H1 (cell line): ENCODE measurements around the gene ZNF726. TPM values are rescaled to one million over a fixed set of nuclear protein-coding genes. Genes with fewer than 3 reads are reported as not detected.

Source experiments
- CTCF ChIA-PET: fragments of 300-600 bp; sonication (Branson Sonifier 250); formaldehyde crosslinking; loops from one replicate; lab custom pipeline; 2021; ENCODE audit not compliant: partially characterized antibody; lab: Charles Lee
- POLR2A ChIA-PET: fragments of 300-600 bp; sonication (Branson Sonifier 250); formaldehyde crosslinking; loops from one replicate; lab custom pipeline; 2021; ENCODE audit warnings: inconsistent platforms; ENCODE audit not compliant: partially characterized antibody; lab: Charles Lee
- DNase-seq, 2 experiments: peaks; one replicate each; pipeline versions ENCODE4 v3.0.0 to v3.0.0-alpha.2; 2010 to 2022; ENCODE audit warnings: low spot score in 2 of 2, low read depth in 1 of 2, mixed read lengths in 1 of 2
- FAIRE-seq: peaks from 2 replicates; lab custom pipeline; 2011; peaks lifted over from hg19 to GRCh38; lab: Jason Lieb, UNC
- H2AFZ ChIP-seq: 2 replicates; pipeline ENCODE4 v1.8.1; 2012; ENCODE audit warnings: low read length, inconsistent platforms
- H2AK5ac ChIP-seq: 2 replicates; pipeline ENCODE4 v1.6.1; 2013; ENCODE audit warnings: low read depth, low read length
- H2BK120ac ChIP-seq: replicated peaks from 2 replicates; pipeline ENCODE3; 2013; ENCODE audit warnings: low read depth, low read length, inconsistent platforms
- H2BK12ac ChIP-seq: 2 replicates; pipeline ENCODE4 v1.6.1; 2013; ENCODE audit warnings: low read depth, low read length
- H2BK15ac ChIP-seq: 2 replicates; pipeline ENCODE4 v1.6.1; 2013; ENCODE audit warnings: low read length
- H2BK20ac ChIP-seq: 2 replicates; pipeline ENCODE4 v1.6.1; 2013; ENCODE audit warnings: low read length
- H2BK5ac ChIP-seq: 2 replicates; pipeline ENCODE4 v1.6.1; 2013; ENCODE audit warnings: low read depth, low read length
- H3K14ac ChIP-seq: 2 replicates; pipeline ENCODE4 v1.6.1; 2013; ENCODE audit warnings: inconsistent platforms; ENCODE audit not compliant: insufficient read length
- H3K18ac ChIP-seq: 2 replicates; pipeline ENCODE4 v1.6.1; 2013; ENCODE audit warnings: low read length; ENCODE audit errors: extremely low read depth
- H3K23ac ChIP-seq: 2 replicates; pipeline ENCODE4 v1.6.1; 2013; ENCODE audit warnings: inconsistent platforms; ENCODE audit not compliant: insufficient read length
- H3K23me2 ChIP-seq: 2 replicates; pipeline ENCODE4 v1.6.1; 2013; ENCODE audit warnings: low read depth, low read length
- H3K27ac ChIP-seq: 2 replicates; pipeline ENCODE4 v1.6.1; 2011; ENCODE audit warnings: low read depth, low read length, inconsistent platforms
- H3K27me3 ChIP-seq, 4 experiments: replicated peaks in 1 of 4; 1 replicate in 1 of 4; 2 replicates in 3 of 4; pipeline versions ENCODE4 v1.6.1 to v1.8.1; 2011 to 2013; ENCODE audit warnings: low read length in 3 of 4, mild to moderate bottlenecking in 3 of 4, inconsistent platforms in 2 of 4, mixed read lengths in 2 of 4, moderate library complexity in 1 of 4; ENCODE audit not compliant: control insufficient read depth in 3 of 4, insufficient read depth in 3 of 4; ENCODE audit errors: extremely low read depth in 1 of 4
- H3K36me3 ChIP-seq, 4 experiments: 2 replicates each; pipeline versions ENCODE4 v1.6.1 to v1.8.1; 2011 to 2013; ENCODE audit warnings: mild to moderate bottlenecking in 4 of 4, low read length in 3 of 4, moderate library complexity in 2 of 4, control low read depth in 1 of 4, inconsistent platforms in 1 of 4; ENCODE audit not compliant: insufficient read depth in 4 of 4, control insufficient read depth in 2 of 4
- H3K4ac ChIP-seq: replicated peaks from 2 replicates; pipeline ENCODE3; 2013; ENCODE audit warnings: low read length, low read depth, mixed read lengths, inconsistent platforms; ENCODE audit not compliant: insufficient read length
- H3K4me1 ChIP-seq, 4 experiments: replicated peaks in 1 of 4; 1 replicate in 1 of 4; 2 replicates in 3 of 4; pipeline versions ENCODE4 v1.6.1 to v1.8.1; 2011 to 2013; ENCODE audit warnings: low read length in 3 of 4, inconsistent platforms in 2 of 4, mixed read lengths in 1 of 4; ENCODE audit not compliant: insufficient read depth in 4 of 4, control insufficient read depth in 3 of 4
- H3K4me2 ChIP-seq, 2 experiments: 2 replicates each; pipeline versions ENCODE4 v1.6.1 to v1.8.1; 2011 to 2013; ENCODE audit warnings: low read depth in 2 of 2, low read length in 2 of 2, control low read depth in 1 of 2, inconsistent platforms in 1 of 2, mild to moderate bottlenecking in 1 of 2; ENCODE audit not compliant: insufficient read depth in 1 of 2
- H3K4me3 ChIP-seq, 4 experiments: fragments of 200-600, 300-600 bp in 1 of 4; sonication (generic), shearing (Covaris generic), sonication (Bioruptor Twin) in 1 of 4; 2 replicates each; pipeline versions ENCODE4 v1.5.1 to v1.8.1; 2011 to 2016; ENCODE audit warnings: low read length in 4 of 4, low read depth in 3 of 4, control low read depth in 2 of 4, inconsistent platforms in 2 of 4, mild to moderate bottlenecking in 2 of 4, mixed read lengths in 1 of 4, moderate library complexity in 1 of 4; ENCODE audit not compliant: insufficient read depth in 2 of 4; ENCODE audit errors: extremely low read depth in 1 of 4
- H3K56ac ChIP-seq: replicated peaks from 2 replicates; pipeline ENCODE3; 2013; ENCODE audit warnings: low read depth, mild to moderate bottlenecking, mixed read lengths, low read length, inconsistent platforms; ENCODE audit not compliant: insufficient read length
- H3K79me1 ChIP-seq: 2 replicates; pipeline ENCODE4 v1.6.1; 2013; ENCODE audit warnings: low read depth, low read length, control low read depth
- H3K79me2 ChIP-seq, 2 experiments: 2 replicates each; pipeline versions ENCODE4 v1.6.1 to v1.8.1; 2012 to 2013; ENCODE audit warnings: low read length in 2 of 2, mild to moderate bottlenecking in 2 of 2, inconsistent platforms in 1 of 2; ENCODE audit not compliant: insufficient read depth in 2 of 2, control insufficient read depth in 1 of 2
- H3K9ac ChIP-seq, 4 experiments: replicated peaks in 1 of 4; 1 replicate in 1 of 4; 2 replicates in 3 of 4; pipeline versions ENCODE4 v1.6.1 to v1.8.1; 2011 to 2013; ENCODE audit warnings: low read depth in 3 of 4, low read length in 3 of 4, control low read depth in 2 of 4, mild to moderate bottlenecking in 2 of 4, moderate library complexity in 2 of 4, inconsistent platforms in 1 of 4; ENCODE audit errors: extremely low read depth in 1 of 4
- H3K9me3 ChIP-seq, 2 experiments: 2 replicates each; pipeline versions ENCODE4 v1.6.1 to v1.8.1; 2012 to 2013; ENCODE audit warnings: mild to moderate bottlenecking in 2 of 2, moderate library complexity in 2 of 2, control low read depth in 1 of 2, inconsistent platforms in 1 of 2, low read depth in 1 of 2, low read length in 1 of 2, mixed read lengths in 1 of 2; ENCODE audit not compliant: insufficient read depth in 2 of 2
- H4K20me1 ChIP-seq, 2 experiments: replicated peaks in 1 of 2; 2 replicates each; pipeline versions ENCODE3 to v1.8.1; 2011 to 2013; ENCODE audit warnings: inconsistent platforms in 2 of 2, low read length in 2 of 2, mild to moderate bottlenecking in 1 of 2; ENCODE audit not compliant: insufficient read depth in 2 of 2, control insufficient read depth in 1 of 2
- H4K5ac ChIP-seq: 2 replicates; pipeline ENCODE4 v1.6.1; 2013; ENCODE audit warnings: low read length, low read depth, mixed read lengths, inconsistent platforms; ENCODE audit not compliant: insufficient read length
- H4K8ac ChIP-seq: 2 replicates; pipeline ENCODE4 v1.8.0; 2013; ENCODE audit warnings: mild to moderate bottlenecking, moderate library complexity, low read length, inconsistent platforms; ENCODE audit not compliant: insufficient read depth; ENCODE audit errors: extremely low read depth
- H4K91ac ChIP-seq: replicated peaks from 2 replicates; pipeline ENCODE3; 2013; ENCODE audit warnings: low read length, mixed read lengths, inconsistent platforms; ENCODE audit not compliant: insufficient read length
- BACH1 ChIP-seq: IDR thresholded peaks from 2 replicates; pipeline ENCODE4 v1.6.1; 2012; ENCODE audit warnings: low read length, improper control_type of control experiment
- GTF2F1 ChIP-seq: IDR thresholded peaks from 2 replicates; pipeline ENCODE4 v1.6.1; 2012; ENCODE audit warnings: low read depth, low read length, improper control_type of control experiment, borderline replicate concordance
- JUN ChIP-seq: IDR thresholded peaks from 2 replicates; pipeline ENCODE4 v1.6.1; 2011; ENCODE audit warnings: low read depth, mild to moderate bottlenecking, improper control_type of control experiment, low read length
- KDM1A ChIP-seq: fragments of 200-600, 300-600 bp; sonication (generic); IDR thresholded peaks from 2 replicates; pipeline ENCODE4 v1.7.1; 2016; ENCODE audit warnings: mild to moderate bottlenecking, low read length, borderline replicate concordance
- NRF1 ChIP-seq: IDR thresholded peaks from 2 replicates; pipeline ENCODE4 v1.6.1; 2011; ENCODE audit warnings: mild to moderate bottlenecking, low read depth, low read length, improper control_type of control experiment
- WGBS, 2 experiments: shearing (Covaris generic) in 1 of 2; methylation state at CpG; one replicate each; pipeline versions ENCODE4 v1.1.6 to v1.1.7; 2013 to 2015; ENCODE audit warnings: low lambda C conversion rate in 2 of 2, mixed read lengths in 2 of 2, inconsistent platforms in 1 of 2, low coverage in 1 of 2, missing lambda C conversion rate in 1 of 2; ENCODE audit not compliant: insufficient replicate concordance in 2 of 2, insufficient coverage in 1 of 2, insufficient read length in 1 of 2; ENCODE audit errors: extremely low coverage in 1 of 2, missing lambda C conversion rate in 1 of 2; 5-methylcytosine and 5-hydroxymethylcytosine counted together
- polyA plus RNA-seq, 7 experiments: library from polyadenylated mRNA; depleted of rRNA in 3 of 7; stranded (reverse) in 5 of 7; unstranded in 2 of 7; fragments of >200 nt in 5 of 7; fragments of 200-250 nt in 2 of 7; gene quantifications; 1 replicate in 5 of 7; 2 replicates in 1 of 7; 4 replicates in 1 of 7; pipeline versions ENCODE4 v1.2.1 to v1.2.3, GENCODE V29; 2011 to 2013; ENCODE audit warnings: missing spikeins in 2 of 7, mixed read lengths in 2 of 7
- total RNA-seq: library from RNA; stranded (reverse); fragmentation: NEBNext Ultra II Directional; extraction: Animal tissue kit (Norgen Biotek cat#: 25700); gene quantifications from 2 replicates; pipeline ENCODE4 v1.2.1, GENCODE V29; 2021

Gene ZNF726
- total and polyA plus RNA-seq, 2 of the 8 experiments (the other 6 are each of a cell fraction or from before 2014, with no cell fraction given) = not detected

- POLR2A ChIA-PET = no interaction called here
- H2BK120ac ChIP-seq = no peak overlapping the region
- H3K9ac ChIP-seq = no peak overlapping the region
- no peak overlapping the region for H2BK5ac ChIP-seq
- no peak overlapping the region for H3K56ac ChIP-seq
- H3K27me3 ChIP-seq = no peaks in the 10 kb centered on the region
- WGBS, 2 experiments = 76% methylated on average over 3 of the region's 3 CpGs; no CpG with 5 or more reads in 1 of the 2 experiments
- no peak overlapping the region for H3K4me3 ChIP-seq
- H4K20me1 ChIP-seq = no peaks in the 10 kb centered on the region
- H3K79me1 ChIP-seq = no peaks in the 10 kb centered on the region
- no peak for DNase-seq
- no peaks in the 10 kb centered on the region; a peak in 1 of 8 replicates for H3K36me3 ChIP-seq
- H4K8ac ChIP-seq = no peak overlapping the region
- no peaks in the 10 kb centered on the region for H3K4me1 ChIP-seq
- H3K4ac ChIP-seq = no peak overlapping the region
- H2AFZ ChIP-seq = no peak overlapping the region
- no peak overlapping the region for H2BK12ac ChIP-seq
- H3K9me3 ChIP-seq = peaks cover 78 to 93% of the 10 kb centered on the region in 2 experiments
- no peak overlapping the region for H3K14ac ChIP-seq
- no peaks in the 10 kb centered on the region for H3K79me2 ChIP-seq
- FAIRE-seq = no peak
- no peak overlapping the region for H3K18ac ChIP-seq
- H2BK15ac ChIP-seq = no peak overlapping the region
- H3K27ac ChIP-seq = no peak overlapping the region
- H4K91ac ChIP-seq = no peak overlapping the region
- CTCF ChIA-PET = no interaction called here
- no peak overlapping the region for H4K5ac ChIP-seq
- no peaks in the 10 kb centered on the region for H3K23me2 ChIP-seq
- no peak overlapping the region for H3K4me2 ChIP-seq
- no peak overlapping the region for H2AK5ac ChIP-seq
- H2BK20ac ChIP-seq = no peak overlapping the region
- H3K23ac ChIP-seq = no peak overlapping the region
- TF ChIP-seq KDM1A = no peak
- TF ChIP-seq GTF2F1 = no peak
- no peak for TF ChIP-seq JUN
- no peak for TF ChIP-seq NRF1
- TF ChIP-seq BACH1 = no peak
These were observed 10.3 kb upstream of the ZNF726 start for GRCh38 chr19:23904406-23904805.
